Kidney (tissue), 14 donors: ENCODE measurements around the gene KIF5A. TPM values are rescaled to one million over a fixed set of nuclear protein-coding genes. Genes with fewer than 3 reads are reported as not detected.

ENCODE experiments used
- DNase-seq, 5 donors: peaks; one replicate each; pipeline ENCODE4 v3.0.0-alpha.2; 2013 to 2020
- FAIRE-seq: peaks from 2 replicates; lab custom pipeline; 2012; peaks lifted over from hg19 to GRCh38; lab: Jason Lieb, UNC
- H3K27ac ChIP-seq, 2 donors: one replicate each; pipeline ENCODE4 v1.7.0; 2013; ENCODE audit warnings: low read depth in 2 of 2, low read length in 2 of 2, inconsistent platforms in 1 of 2
- H3K27me3 ChIP-seq: one replicate; pipeline ENCODE4 v1.7.1; 2013; ENCODE audit warnings: low read length, inconsistent platforms; ENCODE audit not compliant: control insufficient read depth, insufficient read depth
- H3K36me3 ChIP-seq, 3 donors: one replicate each; pipeline versions ENCODE4 v1.7.0 to v1.7.1; 2013; ENCODE audit warnings: low read length in 3 of 3, control low read depth in 1 of 3, inconsistent platforms in 1 of 3; ENCODE audit not compliant: insufficient read depth in 3 of 3, control insufficient read depth in 2 of 3
- H3K4me1 ChIP-seq, 3 donors: one replicate each; pipeline versions ENCODE4 v1.7.0 to v1.7.1; 2013; ENCODE audit warnings: low read length in 3 of 3, inconsistent platforms in 1 of 3, low read depth in 1 of 3; ENCODE audit not compliant: control insufficient read depth in 2 of 3, insufficient read depth in 2 of 3
- H3K4me3 ChIP-seq, 3 donors: one replicate each; pipeline versions ENCODE4 v1.7.0 to v1.8.1; 2013; ENCODE audit warnings: low read length in 3 of 3, control low read depth in 1 of 3, inconsistent platforms in 1 of 3
- H3K9ac ChIP-seq, 3 donors: one replicate each; pipeline versions ENCODE4 v1.7.0 to v1.7.1; 2013; ENCODE audit warnings: low read length in 3 of 3, control low read depth in 1 of 3, inconsistent platforms in 1 of 3
- H3K9me3 ChIP-seq, 3 donors: one replicate each; pipeline versions ENCODE4 v1.7.0 to v1.7.1; 2013; ENCODE audit warnings: low read length in 3 of 3, control low read depth in 1 of 3, inconsistent platforms in 1 of 3; ENCODE audit not compliant: control insufficient read depth in 2 of 3, insufficient read depth in 1 of 3
- CTCF ChIP-seq: IDR thresholded peaks from 3 replicates; pipeline ENCODE4 v1.5.1; 2012; ENCODE audit warnings: mild to moderate bottlenecking, moderate library complexity, borderline replicate concordance; ENCODE audit not compliant: insufficient read depth; ENCODE audit errors: extremely low read depth
- intact Hi-C: fragments of 100-400 bp; cut with DNase I; formaldehyde crosslinking; loops from one replicate; pipeline ENCODE4 v1.11.1; 2022
- polyA plus RNA-seq: library from polyadenylated mRNA; stranded (reverse); fragments of 350-450 nt; fragmentation: Illumina TruSeq; extraction: RNeasy Lipid Tissue Mini Kit (QIAGEN cat#74804); gene quantifications from one replicate; pipeline ENCODE4 v1.2.3, GENCODE V29; 2014; ENCODE audit warnings: low read depth, low replicate concordance; ENCODE audit not compliant: insufficient read depth
- total RNA-seq: library from RNA; stranded (reverse); fragmentation: NEBNext Ultra II Directional; extraction: Animal tissue kit (Norgen Biotek cat#: 25700); gene quantifications from one replicate; pipeline ENCODE4 v1.2.1, GENCODE V29; 2021
- donor health status: control.
- donor health status: control.
- donor health status: control.
- donor health status: control.
- donor health status: control.
- donor health status: DM: yes; HTN: yes; CAD: no.
- donor health status: Normal renal cell carcinoma (clear cell type).

The KIF5A gene
- total and polyA plus RNA-seq, 2 donors from 2014 or later: 0.69 to 1.3 TPM

GRCh38 chr12:57531836-57532235, 18.0 kb upstream of the KIF5A start:
- peaks cover 17 to 72% (median 42%) of the 10 kb centered on the region in 3 donors for H3K36me3 ChIP-seq
- no peaks in the 10 kb centered on the region for H3K4me1 ChIP-seq
- FAIRE-seq (no peak), DNase-seq (no peak)
- no peaks in the 10 kb centered on the region for H3K27me3 ChIP-seq
- no peaks in the 10 kb centered on the region for H3K9me3 ChIP-seq
- H3K9ac ChIP-seq: no peak overlapping the region
- TF ChIP-seq CTCF: no peak
- intact Hi-C loops: no loop called here
- H3K27ac ChIP-seq: no peak overlapping the region
- H3K4me3 ChIP-seq: no peak overlapping the region

- H3K4me1 ChIP-seq: no peaks in the 10 kb centered on the region
- intact Hi-C loops: no loop called here
- TF ChIP-seq CTCF: no peak
- no peak for FAIRE-seq
- peaks cover 17 to 76% (median 46%) of the 10 kb centered on the region in 3 donors for H3K36me3 ChIP-seq
- no peaks in the 10 kb centered on the region for H3K27me3 ChIP-seq
- DNase-seq: no peak
- H3K9me3 ChIP-seq: no peaks in the 10 kb centered on the region
- H3K4me3 ChIP-seq: no peak overlapping the region
- H3K27ac ChIP-seq: no peak overlapping the region
- no peak overlapping the region for H3K9ac ChIP-seq
These were observed 16.7 kb upstream of the KIF5A start for GRCh38 chr12:57533108-57533507.

GRCh38 chr12:57534250-57534649, 15.6 kb upstream of the KIF5A start:
- no peak for FAIRE-seq
- H3K4me1 ChIP-seq: no peaks in the 10 kb centered on the region
- H3K9ac ChIP-seq: no peak overlapping the region
- TF ChIP-seq CTCF: no peak
- no peaks in the 10 kb centered on the region for H3K9me3 ChIP-seq
- intact Hi-C loops: no loop called here
- H3K4me3 ChIP-seq: no peak overlapping the region
- DNase-seq: no peak
- H3K36me3 ChIP-seq: peaks cover 19 to 83% (median 53%) of the 10 kb centered on the region in 3 donors
- H3K27ac ChIP-seq: no peak overlapping the region
- no peaks in the 10 kb centered on the region for H3K27me3 ChIP-seq

GRCh38 chr12:57534991-57535543, 14.8 kb upstream of the KIF5A start:
- DNase-seq (no peak), FAIRE-seq (no peak)
- Histone ChIP-seq H3K27ac (no peak overlapping the region), H3K4me3 (no peak overlapping the region), H3K4me1 (no peaks in the 10 kb centered on the region), H3K9me3 (no peaks in the 10 kb centered on the region), H3K36me3 (peaks cover 19 to 80% (median 52%) of the 10 kb centered on the region in 3 donors), H3K27me3 (no peaks in the 10 kb centered on the region), H3K9ac (no peak overlapping the region)
- TF ChIP-seq CTCF: no peak
- intact Hi-C loops: no loop called here
